ENCODE results near the gene CCR3.

The CCR3 gene

DNA sequence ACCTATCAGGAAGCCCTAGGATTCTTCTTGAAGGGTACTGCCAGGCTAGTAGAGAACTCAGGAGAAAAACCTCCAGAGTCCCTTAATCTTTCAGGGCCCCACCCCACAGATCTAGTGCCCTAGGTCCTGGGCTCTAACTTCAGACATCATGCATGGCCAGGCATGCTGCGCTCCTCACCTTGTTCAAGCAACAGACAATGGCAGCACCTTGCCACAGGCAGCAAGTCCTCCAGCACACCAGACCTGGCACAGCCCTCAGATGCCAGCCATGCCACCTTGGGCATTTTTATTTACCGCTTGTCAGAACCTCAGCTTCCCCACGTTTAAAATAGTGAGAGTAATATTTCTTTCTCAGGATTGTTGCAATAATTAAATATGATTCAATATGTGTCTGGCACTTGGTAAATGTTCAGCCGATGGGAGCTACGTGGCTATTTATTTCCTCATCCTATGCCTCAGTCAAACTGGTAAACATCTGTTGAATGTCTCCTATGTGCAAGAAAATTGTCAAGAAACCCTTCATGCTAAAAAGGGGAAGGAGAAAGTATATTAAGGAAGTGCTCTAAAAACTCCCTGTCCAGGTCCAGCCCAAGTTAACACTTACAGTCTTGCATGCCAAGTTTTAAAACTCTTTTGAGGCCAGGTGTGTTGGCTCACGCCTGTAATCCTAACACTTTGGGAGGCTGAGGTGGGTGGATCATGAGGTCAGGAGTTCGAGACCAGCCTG, 19.7 kb upstream of the CCR3 start:
- no peak overlapping the region for H3K4me3 ChIP-seq (ENCODE audit: low read depth, low read length)
- TF ChIP-seq POLR2A (IDR thresholded peaks at IDR 0.05; ENCODE audit: extremely low read depth, insufficient read length) (no peak), MAX (IDR thresholded peaks at IDR 0.05; ENCODE audit: low read depth, low read length) (no peak), MYC (IDR thresholded peaks at IDR 0.05; ENCODE audit: low read depth, low read length) (no peak)
- TF ChIP-seq, protein P1, sequence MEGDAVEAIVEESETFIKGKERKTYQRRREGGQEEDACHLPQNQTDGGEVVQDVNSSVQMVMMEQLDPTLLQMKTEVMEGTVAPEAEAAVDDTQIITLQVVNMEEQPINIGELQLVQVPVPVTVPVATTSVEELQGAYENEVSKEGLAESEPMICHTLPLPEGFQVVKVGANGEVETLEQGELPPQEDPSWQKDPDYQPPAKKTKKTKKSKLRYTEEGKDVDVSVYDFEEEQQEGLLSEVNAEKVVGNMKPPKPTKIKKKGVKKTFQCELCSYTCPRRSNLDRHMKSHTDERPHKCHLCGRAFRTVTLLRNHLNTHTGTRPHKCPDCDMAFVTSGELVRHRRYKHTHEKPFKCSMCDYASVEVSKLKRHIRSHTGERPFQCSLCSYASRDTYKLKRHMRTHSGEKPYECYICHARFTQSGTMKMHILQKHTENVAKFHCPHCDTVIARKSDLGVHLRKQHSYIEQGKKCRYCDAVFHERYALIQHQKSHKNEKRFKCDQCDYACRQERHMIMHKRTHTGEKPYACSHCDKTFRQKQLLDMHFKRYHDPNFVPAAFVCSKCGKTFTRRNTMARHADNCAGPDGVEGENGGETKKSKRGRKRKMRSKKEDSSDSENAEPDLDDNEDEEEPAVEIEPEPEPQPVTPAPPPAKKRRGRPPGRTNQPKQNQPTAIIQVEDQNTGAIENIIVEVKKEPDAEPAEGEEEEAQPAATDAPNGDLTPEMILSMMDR (IDR thresholded peaks at IDR 0.05; ENCODE audit: low read depth, low read length): no peak

DNA sequence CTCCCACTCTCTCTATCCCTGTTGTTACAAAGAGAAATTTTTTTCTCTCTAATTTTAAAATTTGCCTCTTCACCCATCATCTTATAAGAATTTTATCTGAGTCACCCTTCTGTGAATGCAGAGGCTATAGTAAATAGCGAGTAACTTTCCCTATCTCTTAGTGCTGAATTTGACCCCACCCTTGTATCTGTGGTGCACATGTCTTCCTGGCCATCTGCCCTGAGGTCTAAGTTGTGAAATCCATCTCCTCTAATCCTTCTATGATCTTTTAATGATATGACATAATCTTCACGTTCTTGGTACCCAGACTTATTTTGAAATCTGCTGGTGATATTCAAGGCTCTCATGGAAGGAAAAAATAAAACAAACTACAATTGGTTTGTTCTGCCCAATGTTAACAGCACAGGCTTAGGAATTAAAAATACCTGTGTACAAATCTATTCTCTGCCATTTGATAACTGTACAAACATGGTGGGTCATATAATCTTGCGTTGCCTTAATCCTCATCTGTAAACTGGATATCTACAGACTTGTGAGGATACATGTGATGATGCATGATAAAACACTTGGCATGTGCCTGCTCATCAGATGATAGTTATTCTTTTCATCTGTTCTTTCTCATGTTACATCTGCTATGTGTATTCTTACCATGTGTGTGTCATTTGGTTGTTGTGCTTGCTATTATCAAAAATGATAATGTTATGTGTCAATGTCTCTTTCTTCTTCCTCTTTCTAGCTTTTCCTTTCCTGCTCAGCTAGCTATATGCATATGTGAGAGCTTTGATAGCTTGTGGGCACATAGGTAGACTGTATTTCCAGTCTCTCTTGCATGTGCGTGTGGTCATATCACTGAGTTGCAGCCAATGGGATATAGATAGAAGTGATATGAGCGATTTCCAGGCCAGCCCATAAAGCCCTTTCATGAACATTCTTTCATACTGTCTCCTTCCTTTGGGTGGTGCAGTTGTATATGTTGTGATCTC, 13.7 kb upstream of the CCR3 start:
- peak; percentile 92 for DNase-seq (ENCODE audit: low read depth)
- TF ChIP-seq POLR2A (IDR thresholded peaks at IDR 0.05; ENCODE audit: extremely low read depth, insufficient read length) (no peak), MAX (IDR thresholded peaks at IDR 0.05; ENCODE audit: low read depth, low read length) (peak; percentile 94), MYC (IDR thresholded peaks at IDR 0.05; ENCODE audit: low read depth, low read length) (peak; percentile 94)
- TF ChIP-seq, protein P1 (IDR thresholded peaks at IDR 0.05; ENCODE audit: low read depth, low read length): no peak
- H3K4me3 ChIP-seq (ENCODE audit: low read depth, low read length): no peak overlapping the region

More for the DNA sequence above, 19.7 kb upstream of the CCR3 start:
- DNase-seq (ENCODE audit: low read depth): peak; percentile 89

GRCh38 chr3:46231323-46231722, 10.9 kb upstream of the CCR3 start:
- TF ChIP-seq POLR2A (IDR thresholded peaks at IDR 0.05; ENCODE audit: extremely low read depth, insufficient read length): no peak
- TF ChIP-seq, protein P1 (IDR thresholded peaks at IDR 0.05; ENCODE audit: low read depth, low read length): no peak
- TF ChIP-seq MYC (IDR thresholded peaks at IDR 0.05; ENCODE audit: low read depth, low read length): no peak
- TF ChIP-seq MAX (IDR thresholded peaks at IDR 0.05; ENCODE audit: low read depth, low read length): no peak
- H3K4me3 ChIP-seq (ENCODE audit: low read depth, low read length): no peak overlapping the region
- DNase-seq (ENCODE audit: low read depth): no peak

DNA sequence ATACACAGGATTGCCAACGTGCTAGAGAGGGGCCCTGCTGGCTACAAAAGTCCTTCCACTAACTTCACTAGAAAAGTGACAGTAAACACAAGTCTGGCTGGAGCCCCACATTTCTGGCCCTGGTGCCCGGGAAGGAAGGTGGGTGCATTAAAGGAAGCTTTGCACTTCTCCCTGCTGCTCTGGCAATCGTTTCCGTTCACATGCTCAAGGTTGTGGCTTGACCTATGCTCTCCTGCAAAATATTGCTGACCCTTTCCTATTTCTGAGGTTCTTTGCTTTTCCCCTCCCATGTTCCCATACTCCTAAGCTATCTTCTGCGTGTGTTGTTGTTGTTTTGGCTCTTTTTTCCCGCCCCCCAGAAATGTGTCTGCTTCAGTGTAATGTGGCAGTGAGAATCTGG, 9.1 kb upstream of the CCR3 start:
- no peak overlapping the region for H3K4me3 ChIP-seq (ENCODE audit: low read depth, low read length)
- TF ChIP-seq, protein P1 (IDR thresholded peaks at IDR 0.05; ENCODE audit: low read depth, low read length): no peak
- TF ChIP-seq MYC (IDR thresholded peaks at IDR 0.05; ENCODE audit: low read depth, low read length): no peak
- no peak for TF ChIP-seq POLR2A (IDR thresholded peaks at IDR 0.05; ENCODE audit: extremely low read depth, insufficient read length)
- TF ChIP-seq MAX (IDR thresholded peaks at IDR 0.05; ENCODE audit: low read depth, low read length): no peak
- DNase-seq (ENCODE audit: low read depth): no peak

- DNase-seq (ENCODE audit: low read depth): no peak
- H3K4me3 ChIP-seq (ENCODE audit: low read depth, low read length): no peak overlapping the region
- TF ChIP-seq MAX (IDR thresholded peaks at IDR 0.05; ENCODE audit: low read depth, low read length): no peak
- no peak for TF ChIP-seq MYC (IDR thresholded peaks at IDR 0.05; ENCODE audit: low read depth, low read length)
- TF ChIP-seq, protein P1 (IDR thresholded peaks at IDR 0.05; ENCODE audit: low read depth, low read length): no peak
- TF ChIP-seq POLR2A (IDR thresholded peaks at IDR 0.05; ENCODE audit: extremely low read depth, insufficient read length): no peak
These were observed 6.8 kb upstream of the CCR3 start for GRCh38 chr3:46235425-46235824.
